GM23248 (cell line): ENCODE data around the gene TPGS1.

ENCODE experiments used
- EZH2 ChIP-seq: fragments of 200-600 bp; sonication (generic); IDR thresholded peaks from 2 replicates; pipeline ENCODE4 v1.6.1; 2018; ENCODE audit warnings: antibody characterized with exemption, mild to moderate bottlenecking; ENCODE audit not compliant: insufficient read depth, poor library complexity, severe bottlenecking
- EZH2phosphoT487 ChIP-seq: fragments of 200-600 bp; sonication (generic); IDR thresholded peaks from 2 replicates; pipeline ENCODE4 v1.6.1; 2018; ENCODE audit warnings: antibody characterized with exemption, moderate library complexity, mild to moderate bottlenecking, low read depth; ENCODE audit not compliant: insufficient read depth

DNA sequence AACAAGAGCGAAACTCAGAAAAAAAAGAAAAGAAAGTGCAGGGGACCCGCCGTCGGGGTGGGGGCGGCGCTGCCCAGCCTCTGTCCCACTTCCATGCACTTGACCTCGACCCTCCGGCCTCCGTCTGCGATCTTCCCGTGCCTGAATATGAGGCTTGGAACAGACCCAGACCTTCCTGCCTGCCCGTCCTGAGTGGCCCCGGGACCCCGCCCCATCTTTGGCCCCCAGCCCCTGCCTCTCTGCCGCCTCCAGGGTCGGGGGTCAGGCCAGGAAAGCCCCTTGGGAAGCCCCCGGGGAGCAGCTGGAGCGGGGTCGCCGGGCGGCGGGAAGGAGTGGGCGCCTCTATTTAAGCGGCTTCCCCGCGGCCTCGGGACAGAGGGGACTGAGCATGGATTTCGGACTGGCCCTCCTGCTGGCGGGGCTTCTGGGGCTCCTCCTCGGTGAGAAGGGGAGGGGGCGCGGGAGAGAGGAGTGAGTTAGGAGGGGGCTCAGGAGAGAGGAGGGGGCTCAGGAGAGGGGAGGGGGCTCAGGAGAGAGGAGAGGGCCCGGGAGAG, 11.1 kb upstream of the TPGS1 start, which contains the start of gene MADCAM1:
- TF ChIP-seq EZH2 = no peak
- no peak for TF ChIP-seq EZH2phosphoT487
